Femur (tissue), 1 donor: ENCODE data around the gene FBXW12.
A peak's percentile ranks its signal among the peaks of the same experiment; 100 is the strongest.

Source experiments
- DNase-seq: peaks from one replicate; pipeline ENCODE4 v3.0.0-alpha.2; 2017

Gene FBXW12

GRCh38 chr3:48423883-48424695, 52.1 kb downstream of the FBXW12 start:
- DNase-seq: no peak

GRCh38 chr3:48425281-48425812, 53.3 kb downstream of the FBXW12 start:
- no peak for DNase-seq

GRCh38 chr3:48426401-48426909, 54.4 kb downstream of the FBXW12 start:
- peak; percentile 84 for DNase-seq

GRCh38 chr3:48426944-48427629, 55.1 kb downstream of the FBXW12 start:
- DNase-seq: no peak

GRCh38 chr3:48427630-48427962, 55.6 kb downstream of the FBXW12 start:
- no peak for DNase-seq

- DNase-seq: no peak
Observed at GRCh38 chr3:48428088-48428571, 56.1 kb downstream of the FBXW12 start.

- peak; percentile 75 for DNase-seq
Observed at GRCh38 chr3:48428572-48429316, 56.7 kb downstream of the FBXW12 start.

GRCh38 chr3:48429317-48429959, 57.4 kb downstream of the FBXW12 start:
- DNase-seq: peak; percentile 64

- peak; percentile 71 for DNase-seq
Observed at GRCh38 chr3:48429960-48430707, 58.1 kb downstream of the FBXW12 start, which contains the start of gene PLXNB1. TSS of gene PLXNB1 (minus strand) at chr3:48430086. CDS start at chr3:48424611, 5,475 bp downstream.

- DNase-seq: no peak
Observed at GRCh38 chr3:48430708-48431101, 58.7 kb downstream of the FBXW12 start.

GRCh38 chr3:48431224-48432029, 59.4 kb downstream of the FBXW12 start:
- no peak for DNase-seq

- DNase-seq: no peak
Observed at GRCh38 chr3:48432411-48433371, 60.7 kb downstream of the FBXW12 start.

- DNase-seq: no peak
Observed at GRCh38 chr3:48433472-48434118, 61.6 kb downstream of the FBXW12 start.

GRCh38 chr3:48434591-48435222, 62.7 kb downstream of the FBXW12 start:
- no peak for DNase-seq

GRCh38 chr3:48435223-48435595, 63.2 kb downstream of the FBXW12 start:
- DNase-seq: no peak

GRCh38 chr3:48435774-48436476, 63.9 kb downstream of the FBXW12 start:
- DNase-seq: peak; percentile 90

GRCh38 chr3:48436477-48436787, 64.4 kb downstream of the FBXW12 start:
- no peak for DNase-seq

GRCh38 chr3:48436855-48437254, 64.8 kb downstream of the FBXW12 start:
- DNase-seq: no peak
